Brain pericyte (primary cell): ENCODE data around the gene PEX11G.

Experiments used
- DNase-seq: peaks from one replicate; pipeline ENCODE4 v3.0.0-alpha.2; 2012; ENCODE audit warnings: low read depth, low spot score

The PEX11G gene

DNA sequence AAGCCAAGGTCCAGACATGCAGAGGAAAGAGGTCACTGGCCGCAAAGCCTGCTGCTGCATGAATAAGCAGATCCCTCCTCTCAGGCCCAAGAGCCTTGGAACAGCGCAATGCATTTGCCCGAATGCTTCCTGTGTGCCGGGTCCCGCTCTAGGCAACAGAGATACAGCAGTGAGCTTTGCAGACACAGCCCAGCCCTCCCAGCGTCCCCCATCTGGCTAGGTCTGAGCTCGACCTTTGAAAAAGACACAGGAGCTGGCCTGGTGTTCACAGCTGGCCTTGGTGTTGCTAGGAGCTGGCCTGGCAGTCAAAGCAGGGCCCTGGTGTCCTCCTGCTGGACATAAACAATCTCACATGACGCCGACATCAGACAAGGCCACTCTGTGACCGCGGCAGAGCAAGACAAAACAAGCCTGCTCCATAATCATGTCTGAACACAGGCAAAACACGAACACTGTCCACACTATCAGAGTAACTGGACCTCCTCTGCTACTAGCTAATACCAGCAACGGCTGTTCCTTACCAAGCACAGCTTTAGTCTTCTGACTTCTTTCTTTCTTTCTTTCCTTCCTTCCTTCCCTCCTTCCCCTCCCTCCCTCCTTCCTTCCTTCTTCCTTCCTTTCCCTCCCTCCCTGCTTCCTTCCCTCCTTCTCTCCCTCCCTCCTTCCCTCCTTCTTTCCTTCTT, 5.7 kb upstream of the PEX11G start:
- no peak for DNase-seq

DNA sequence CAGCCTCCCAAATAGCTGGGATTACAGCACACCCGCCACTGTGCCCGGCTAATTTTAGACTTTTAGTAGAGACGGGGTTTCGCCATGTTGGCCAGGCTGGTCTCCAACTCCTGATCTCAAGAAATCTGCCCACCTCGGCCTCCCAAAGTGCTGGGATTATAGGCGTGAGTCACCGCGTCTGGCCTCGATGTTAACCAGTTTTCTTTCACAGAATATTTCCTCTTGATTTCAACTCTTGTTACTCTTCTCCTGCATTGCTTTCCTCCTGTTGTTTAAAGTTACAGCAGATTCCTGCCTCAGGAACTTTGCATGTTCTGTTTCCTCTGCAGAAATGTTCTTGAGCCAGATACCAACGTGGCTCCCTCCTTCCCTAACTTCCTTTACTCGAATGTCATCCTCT, 3.7 kb upstream of the PEX11G start:
- DNase-seq: no peak

DNA sequence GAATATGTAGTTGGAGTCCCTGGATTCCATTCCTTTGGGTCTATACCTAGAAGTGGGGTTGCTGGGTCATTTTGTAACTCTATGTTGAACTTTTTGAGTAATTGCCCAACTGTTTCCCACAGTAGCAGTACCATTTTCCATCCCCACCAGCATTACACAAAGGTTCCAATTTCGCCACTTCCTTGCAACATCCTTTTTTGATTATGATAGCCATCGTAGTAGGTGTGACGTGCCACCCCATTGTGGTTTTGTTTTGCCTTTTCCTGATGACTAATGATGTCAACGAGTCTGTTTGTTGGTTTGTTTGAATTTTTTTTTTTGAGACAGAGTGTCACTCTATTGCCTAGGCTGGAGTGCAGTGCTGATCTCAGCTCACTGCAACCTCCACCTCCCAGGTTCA, 3.3 kb upstream of the PEX11G start:
- DNase-seq: no peak

DNA sequence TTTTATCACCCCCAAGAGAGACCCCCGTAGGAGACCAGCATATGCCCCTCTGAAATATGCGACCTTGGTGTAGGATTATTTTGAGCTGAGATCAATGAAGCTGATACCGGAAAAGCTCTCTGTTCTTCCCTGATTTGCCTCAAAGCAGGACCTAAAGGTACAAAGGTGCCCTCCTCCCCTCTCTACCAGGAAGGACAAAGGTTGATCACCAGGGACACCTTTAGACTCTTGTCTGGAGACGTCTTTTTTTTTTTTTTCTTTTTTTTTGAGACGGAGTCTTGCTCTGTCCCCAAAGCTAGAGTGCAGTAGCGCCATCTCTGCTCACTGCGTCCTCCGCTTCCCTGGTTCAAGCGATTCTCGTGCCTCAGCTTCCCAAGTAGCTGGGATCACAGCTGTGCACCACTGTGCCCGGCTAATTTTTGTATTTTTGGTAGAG, 792 bp upstream of the PEX11G start:
- no peak for DNase-seq

DNA sequence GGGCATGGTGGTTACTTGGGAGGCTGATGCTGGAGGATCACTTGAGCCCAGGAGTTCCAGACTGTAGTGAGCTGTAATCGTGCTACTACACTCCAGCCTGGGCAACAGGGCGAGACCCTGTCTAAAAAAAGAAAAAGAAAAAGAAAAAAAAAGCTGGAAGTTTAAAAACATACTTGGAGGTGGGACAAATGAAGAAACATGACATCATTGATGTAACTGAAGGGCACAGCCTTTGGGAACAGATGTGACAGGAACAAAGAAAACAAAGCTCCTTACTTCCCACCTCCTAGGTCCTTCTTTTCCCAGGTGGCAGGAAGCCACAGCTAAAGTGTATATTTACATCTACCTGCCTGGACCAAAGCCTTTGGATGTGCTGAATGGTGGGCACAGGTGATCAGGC, 1.9 kb downstream of the PEX11G start:
- DNase-seq: no peak

DNA sequence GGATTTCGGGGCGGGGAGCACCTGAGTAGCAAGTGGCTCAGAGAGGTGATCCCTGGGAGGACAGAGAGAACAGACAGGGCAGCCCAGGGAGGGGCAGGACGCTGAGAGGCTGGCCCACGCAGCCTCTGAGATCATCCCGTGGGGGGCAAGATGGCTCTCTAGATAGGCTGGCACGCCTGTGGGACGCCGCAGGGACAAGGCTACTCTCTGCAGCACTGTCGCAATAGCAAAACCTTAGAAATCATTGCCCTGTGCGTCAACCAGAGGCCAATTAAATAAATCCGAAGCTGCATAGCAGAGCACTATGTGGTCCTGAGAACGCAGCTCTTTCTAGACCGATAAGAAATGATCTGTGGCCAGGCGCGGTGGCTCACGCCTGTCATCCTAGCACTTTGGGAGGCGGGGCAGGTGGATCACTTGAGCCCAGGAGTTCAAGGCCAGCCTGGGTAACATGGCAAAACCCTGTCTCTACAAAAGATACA, 5.1 kb downstream of the PEX11G start:
- no peak for DNase-seq

DNA sequence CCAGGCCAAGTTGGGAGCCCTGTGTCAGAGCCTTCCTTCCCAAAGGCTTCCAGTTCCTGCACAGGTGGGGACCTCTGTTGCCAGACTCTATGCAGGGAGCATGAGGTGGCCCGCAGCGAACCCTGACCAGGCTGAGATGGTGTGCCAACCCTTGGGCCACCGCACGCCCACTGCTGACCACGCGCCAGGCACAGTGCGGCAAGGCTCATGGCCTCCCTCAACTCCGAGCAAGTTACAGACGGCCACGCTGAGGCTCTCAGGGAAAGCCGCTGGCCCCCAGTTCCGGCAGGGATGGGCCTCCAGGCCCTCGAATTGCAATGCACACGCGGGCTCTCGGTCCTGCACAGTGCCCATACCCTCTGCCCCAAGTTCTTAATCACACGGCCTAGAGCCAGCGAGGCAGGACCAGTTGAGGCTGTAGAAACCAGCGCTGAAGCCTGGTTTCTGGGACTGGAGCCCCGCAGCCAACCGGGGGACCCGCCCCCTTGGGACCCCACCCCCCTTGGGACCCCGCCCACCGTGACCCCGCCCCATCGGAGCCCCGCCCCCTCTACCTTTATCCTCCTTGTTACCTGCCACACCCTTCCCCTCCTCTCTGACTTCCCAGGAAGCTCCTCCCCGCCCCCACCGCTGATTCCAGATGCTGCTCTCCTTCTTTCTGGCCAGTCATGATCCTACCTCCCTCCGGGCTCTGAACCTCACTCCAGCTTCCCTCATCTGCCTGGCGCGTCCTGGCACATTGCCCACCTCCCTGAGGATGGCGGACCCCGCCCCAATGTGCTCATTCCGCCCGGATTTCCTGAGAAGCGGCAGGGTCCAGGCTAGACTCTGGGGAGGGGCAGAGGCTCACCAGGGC, 6.0 kb downstream of the PEX11G start:
- no peak for DNase-seq

- no peak for DNase-seq
Observed at GRCh38 chr19:7480970-7481255, 7.9 kb downstream of the PEX11G start.

- no peak for DNase-seq
Observed at GRCh38 chr19:7480222-7480969, 8.4 kb downstream of the PEX11G start.

DNA sequence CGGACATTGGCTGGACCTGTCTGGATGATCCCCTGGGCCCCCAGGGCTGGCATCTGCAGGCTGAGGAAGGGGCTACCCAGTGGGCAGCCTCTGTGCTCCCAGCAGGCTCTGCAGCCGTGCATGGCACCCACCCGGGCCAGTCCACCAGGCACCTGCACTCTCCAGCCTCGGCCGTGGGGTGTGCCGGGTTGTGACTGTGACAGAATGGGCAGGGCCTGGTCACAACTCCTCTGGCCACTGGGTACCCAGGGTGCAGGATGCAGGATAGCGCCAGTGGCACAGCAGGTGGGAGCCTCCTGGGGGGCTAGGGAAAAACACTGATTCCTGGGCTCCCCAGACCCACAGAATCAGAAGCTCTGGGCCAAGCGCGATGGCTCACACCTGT, 10.0 kb downstream of the PEX11G start:
- DNase-seq: no peak

DNA sequence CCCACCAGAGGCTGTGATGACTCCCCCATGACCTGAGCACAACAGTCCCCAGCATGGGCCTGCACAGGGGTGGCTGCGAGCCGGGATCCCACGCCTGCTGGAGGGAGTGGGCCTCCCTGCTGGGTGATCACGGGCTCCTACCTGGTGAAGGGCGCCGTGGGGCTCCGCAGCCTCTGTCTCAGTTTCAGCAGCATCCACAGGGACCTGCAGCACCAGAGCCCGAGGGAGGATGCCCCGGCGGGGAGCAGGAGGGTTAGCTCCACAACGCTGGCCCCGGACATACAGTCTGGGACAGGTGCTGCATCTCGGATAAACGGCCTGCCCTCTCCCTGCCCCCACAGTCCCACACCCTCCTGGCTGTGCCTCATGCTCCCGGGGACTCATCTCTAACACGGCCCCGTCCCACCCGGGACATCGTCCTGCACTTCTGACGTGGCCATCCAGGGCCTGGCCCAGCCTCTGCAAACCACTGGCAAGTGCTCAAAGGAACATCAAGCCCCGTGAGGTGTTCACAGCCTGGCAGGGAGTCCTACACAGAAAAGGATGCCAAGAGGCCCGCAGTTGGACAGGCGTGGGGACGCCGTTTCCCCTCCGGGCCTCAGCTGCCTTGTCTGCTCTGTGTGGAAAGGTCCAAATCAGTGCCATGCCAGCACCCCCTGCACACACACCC, 10.5 kb downstream of the PEX11G start:
- DNase-seq: no peak

- no peak for DNase-seq
Observed at GRCh38 chr19:7477758-7478157, 11.1 kb downstream of the PEX11G start.

DNA sequence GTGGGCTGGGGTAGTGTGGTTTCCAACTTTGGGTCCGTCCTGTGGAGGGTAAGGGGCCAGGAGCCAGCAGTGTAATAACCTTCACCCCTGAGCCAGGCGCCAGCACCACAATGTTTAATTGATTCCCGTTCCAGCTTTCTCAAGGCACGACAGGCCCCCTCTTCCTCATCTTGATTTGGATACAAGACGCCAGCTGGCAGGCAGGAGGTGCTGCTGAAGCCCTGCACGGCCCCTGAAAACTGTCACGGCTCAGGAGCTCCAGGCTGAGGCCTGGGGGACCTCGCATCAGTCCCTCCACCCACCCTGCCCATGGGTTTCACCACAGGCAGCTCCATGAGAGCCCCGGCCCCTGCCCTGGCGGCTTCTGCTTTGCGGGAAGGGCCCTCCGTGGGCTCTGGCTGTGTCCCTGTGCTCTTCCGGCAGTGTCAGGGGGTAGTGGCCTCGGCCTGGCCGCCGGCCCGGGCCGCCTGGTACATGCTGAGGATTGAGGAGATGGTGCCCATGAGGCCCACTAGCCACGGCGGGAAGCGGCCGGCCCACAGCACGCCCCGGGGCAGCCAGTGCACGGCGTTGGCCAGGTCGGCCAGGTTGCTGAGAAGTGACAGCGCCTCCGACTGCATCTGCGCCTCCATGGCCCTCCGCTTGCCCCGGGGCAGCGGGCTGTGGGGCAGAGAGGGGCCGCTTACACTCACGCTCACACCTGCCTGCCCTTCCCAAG, 11.9 kb downstream of the PEX11G start:
- no peak for DNase-seq

DNA sequence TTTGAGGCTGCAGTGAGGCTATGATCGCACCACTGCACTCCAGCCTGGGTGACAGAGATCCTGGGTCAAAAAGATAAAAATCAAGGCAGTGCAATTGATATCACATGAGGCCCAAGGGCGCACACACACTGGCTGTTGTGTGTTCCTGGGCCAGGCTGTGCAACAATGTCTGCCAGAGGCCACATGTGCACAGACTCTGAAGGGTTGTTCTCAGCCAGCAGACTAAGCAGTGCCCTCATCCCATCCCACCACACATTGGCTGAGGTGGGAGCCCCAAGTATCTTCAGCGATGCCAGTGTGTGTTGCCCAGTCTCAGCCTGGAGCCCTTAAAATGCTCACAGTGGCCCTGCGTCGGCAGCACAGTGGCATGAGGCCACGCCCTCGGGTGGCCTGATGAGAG, 12.6 kb downstream of the PEX11G start:
- no peak for DNase-seq

- no peak for DNase-seq
Observed at GRCh38 chr19:7475665-7476064, 13.2 kb downstream of the PEX11G start.

DNA sequence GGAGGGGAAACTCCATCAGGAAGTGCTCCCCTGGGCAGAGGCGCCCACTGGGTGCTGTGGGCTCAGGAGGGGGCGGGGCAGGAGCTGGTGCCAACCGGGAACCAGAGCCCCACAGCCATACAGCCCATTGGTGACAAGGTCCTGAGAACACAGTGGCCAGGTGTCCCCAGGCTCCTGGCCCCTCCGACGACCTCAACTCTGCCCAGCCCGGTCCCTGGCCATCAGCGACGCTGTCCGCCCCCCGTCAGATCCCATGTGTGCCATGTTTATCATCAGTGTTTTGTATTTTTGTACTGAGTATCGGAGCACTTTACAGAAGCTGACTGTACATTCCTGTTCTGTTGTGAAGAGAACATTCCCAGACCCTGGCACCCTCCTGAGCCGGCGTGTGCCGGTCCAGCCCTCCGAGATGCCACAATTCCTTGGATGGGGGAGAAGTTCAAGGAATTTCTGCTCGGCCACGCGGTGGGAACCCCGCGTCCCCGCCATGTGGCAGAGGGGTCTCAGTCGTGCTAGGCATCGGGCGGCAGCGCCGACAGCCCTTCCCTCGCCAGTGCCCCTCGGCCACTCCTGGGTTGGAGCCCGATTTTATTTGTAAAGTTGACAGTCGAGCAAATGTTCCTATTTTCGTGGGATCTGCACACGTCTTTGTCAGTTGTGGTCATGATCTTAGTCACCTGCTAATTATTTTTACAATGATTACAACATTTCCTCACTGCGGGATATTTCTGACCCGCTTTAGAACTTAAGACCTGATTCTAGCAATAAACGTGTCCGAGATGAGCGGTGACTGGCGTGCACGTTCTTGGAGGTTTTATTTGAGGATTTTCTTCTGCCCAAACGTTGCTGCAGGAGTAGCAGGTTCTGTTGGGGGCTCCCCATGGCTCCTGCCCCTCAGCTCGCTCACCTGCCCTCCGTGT, 16.9 kb downstream of the PEX11G start:
- DNase-seq: no peak

- DNase-seq: no peak
Observed at GRCh38 chr19:7470540-7471305, 18.1 kb downstream of the PEX11G start.

- DNase-seq: no peak
Observed at GRCh38 chr19:7469669-7470285, 19.1 kb downstream of the PEX11G start.

DNA sequence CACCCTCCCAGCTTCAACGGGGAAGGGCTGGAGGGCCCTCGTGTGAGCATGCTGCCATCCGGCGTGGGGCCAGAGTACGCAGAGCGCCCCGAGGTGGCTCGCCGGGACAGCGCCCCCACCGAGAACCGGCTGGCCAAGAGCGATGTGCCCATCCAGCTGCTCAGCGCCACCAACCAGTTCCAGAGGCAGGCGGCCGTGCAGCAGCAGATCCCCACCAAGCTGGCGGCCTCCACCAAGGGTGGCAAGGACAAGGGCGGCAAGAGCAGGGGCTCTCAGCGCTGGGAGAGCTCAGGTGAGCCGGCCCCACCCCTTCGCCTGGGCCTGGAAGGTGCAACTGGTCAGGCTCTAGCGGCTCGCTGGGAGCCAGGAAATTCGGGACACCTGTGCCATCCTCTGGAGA, 20.0 kb downstream of the PEX11G start:
- DNase-seq: no peak
